GM08714 (cell line): ENCODE data around the gene SOHLH1.

Experiments
- H3K4me3 ChIP-seq: fragments of 200-500 bp; sonication (Bioruptor generic); 2 replicates; pipeline ENCODE4 v1.5.1; 2014; ENCODE audit warnings: mild to moderate bottlenecking, low read length, inconsistent platforms
- ZNF274 ChIP-seq: IDR thresholded peaks from 2 replicates; pipeline ENCODE4 v1.6.1; 2012; ENCODE audit warnings: mild to moderate bottlenecking, low read depth, low read length

The SOHLH1 gene

DNA sequence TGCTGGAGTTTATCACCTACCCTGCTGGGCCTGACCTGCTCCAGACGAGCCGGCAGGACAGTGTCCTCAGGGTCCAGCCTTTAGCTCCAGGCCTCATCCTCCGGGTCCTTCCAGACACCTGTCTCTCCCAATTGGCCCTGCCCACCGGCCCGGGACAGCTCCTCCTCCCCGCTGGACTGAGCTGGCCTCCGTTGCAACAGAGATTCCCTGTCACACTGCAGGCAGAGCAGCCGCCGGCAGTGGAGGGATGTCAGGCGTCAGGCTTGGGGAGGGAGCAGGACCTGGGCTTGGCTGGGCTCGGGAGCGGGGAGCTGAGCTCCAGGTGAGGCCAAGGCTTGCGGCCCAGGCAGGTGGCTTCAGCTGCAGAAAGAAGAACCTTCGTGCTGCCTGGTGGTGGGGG is 4.4 kb upstream of the SOHLH1 start:
- H3K4me3 ChIP-seq = no peak overlapping the region
- no peak for TF ChIP-seq ZNF274

- H3K4me3 ChIP-seq = no peak within 1 kb of the TSS
- TF ChIP-seq ZNF274 = no peak
These were observed 2.9 kb upstream of the SOHLH1 start, which contains the start of gene KCNT1 for GRCh38 chr9:135701959-135702721. Gene KCNT1 (plus strand): TSS chr9:135702185. CDS start chr9:135702259, 74 bp downstream.

DNA sequence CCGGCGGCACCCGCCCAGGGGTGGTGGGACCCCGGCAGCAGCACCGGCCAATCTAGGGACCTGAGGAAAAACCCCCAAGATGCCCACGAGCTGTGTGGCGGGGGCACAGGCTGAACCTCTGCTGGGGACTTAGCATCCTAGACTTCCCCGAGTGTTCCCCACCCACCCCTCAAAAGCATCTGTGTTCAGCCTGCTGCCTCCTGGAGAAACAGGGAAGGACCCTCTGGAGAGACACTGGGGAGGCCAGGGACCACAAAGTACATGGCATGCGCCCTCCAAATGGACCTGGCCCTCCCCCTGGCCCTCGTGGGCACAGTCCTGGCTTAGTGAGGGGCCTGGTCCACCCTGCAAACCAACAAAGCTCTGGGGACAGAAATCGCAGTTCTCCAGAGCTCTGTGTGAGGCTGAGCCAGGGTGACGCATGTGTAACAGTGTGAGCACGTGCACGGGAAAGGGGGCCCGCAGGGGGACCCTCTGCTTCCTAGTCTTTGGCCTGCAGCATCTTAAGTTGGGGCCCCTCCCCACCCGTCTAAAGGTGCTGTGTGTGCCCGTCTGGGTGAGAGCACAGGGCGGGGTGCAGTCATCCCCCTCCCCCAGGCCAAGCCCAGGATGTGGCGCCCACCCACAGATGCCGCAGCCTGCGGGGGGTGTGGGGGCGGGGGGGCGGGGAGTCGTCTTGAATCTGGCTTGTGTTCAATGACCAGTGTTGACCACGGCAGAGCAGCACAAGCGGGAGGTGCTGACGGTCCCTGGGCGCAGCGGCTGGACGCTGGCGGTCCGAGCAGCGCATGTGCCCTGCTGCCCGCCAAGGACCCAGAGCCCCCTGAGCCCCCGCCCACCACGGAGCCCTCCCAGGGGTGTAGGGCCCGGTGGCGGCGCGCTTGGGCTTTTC is 2.0 kb upstream of the SOHLH1 start:
- H3K4me3 ChIP-seq = no peak overlapping the region

DNA sequence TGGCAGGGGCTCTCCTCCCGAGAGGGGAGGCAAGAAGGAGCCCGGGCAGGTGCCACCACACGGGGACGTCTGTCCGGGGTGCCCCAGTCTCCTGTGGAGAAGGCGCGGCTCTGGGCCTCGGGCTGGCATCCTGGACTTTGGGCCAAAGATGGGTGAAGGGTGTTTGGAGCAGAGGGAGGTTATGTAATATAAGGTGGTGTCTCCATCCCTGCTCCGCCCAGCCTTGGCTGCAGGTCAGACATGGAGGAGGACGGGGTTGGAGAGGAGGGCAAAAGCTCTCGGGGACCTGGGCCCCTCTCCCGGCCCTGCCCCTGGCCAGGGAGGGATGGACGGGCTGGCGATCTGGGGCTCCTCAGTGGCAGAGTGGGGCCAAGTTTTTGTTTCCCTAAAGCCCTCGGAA is 1.2 kb upstream of the SOHLH1 start:
- TF ChIP-seq ZNF274 = no peak
- H3K4me3 ChIP-seq = no peak overlapping the region

More for the DNA sequence above, 2.0 kb upstream of the SOHLH1 start:
- TF ChIP-seq ZNF274 = no peak

- no peak for TF ChIP-seq ZNF274
- no peak overlapping the region for H3K4me3 ChIP-seq
These were observed 514 bp downstream of the SOHLH1 start for GRCh38 chr9:135698767-135699166.

DNA sequence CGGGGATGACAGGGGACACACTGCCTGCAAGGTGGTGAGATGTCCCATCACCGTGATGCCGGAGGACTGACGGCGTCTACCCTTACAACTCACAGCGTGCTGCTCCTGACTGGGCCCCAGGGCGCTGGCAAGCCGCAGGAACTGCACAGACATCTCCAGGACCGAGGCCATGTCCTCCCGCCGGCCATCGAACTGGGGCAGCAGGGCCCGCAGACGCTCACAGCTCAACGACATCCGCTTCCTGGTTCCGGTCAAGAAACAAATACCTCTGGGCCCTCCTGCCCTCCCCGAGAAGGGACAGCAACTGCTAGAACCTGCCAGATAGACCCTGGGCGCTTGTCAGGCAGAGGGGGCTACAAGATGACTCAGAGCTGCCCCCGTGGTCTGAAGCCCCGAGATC is 1.0 kb downstream of the SOHLH1 start:
- H3K4me3 ChIP-seq = no peak overlapping the region
- TF ChIP-seq ZNF274 = no peak

- H3K4me3 ChIP-seq = no peak overlapping the region
- no peak for TF ChIP-seq ZNF274
These were observed 2.1 kb downstream of the SOHLH1 start for GRCh38 chr9:135697226-135697625.

DNA sequence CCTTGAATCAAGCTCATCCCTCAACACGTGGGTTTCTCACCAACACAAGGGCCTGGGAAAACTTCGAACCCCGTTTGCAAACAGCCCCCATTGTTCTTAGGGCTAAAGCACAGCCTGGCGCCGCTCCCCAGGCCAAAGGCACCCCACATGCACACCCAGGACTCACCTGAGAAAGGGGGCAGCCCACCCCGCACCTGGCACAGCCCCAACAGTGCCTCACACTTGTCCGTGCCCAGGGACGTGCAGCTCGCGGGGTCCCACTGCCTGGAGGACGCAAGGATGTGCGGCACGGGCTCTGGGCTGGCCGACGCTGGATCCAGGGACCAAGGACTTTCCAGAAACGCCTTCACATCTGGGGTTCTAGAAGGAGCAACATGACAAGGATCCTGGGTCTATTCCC is 2.8 kb downstream of the SOHLH1 start:
- no peak for TF ChIP-seq ZNF274
- no peak overlapping the region for H3K4me3 ChIP-seq

GRCh38 chr9:135695642-135696041 is 3.6 kb downstream of the SOHLH1 start:
- TF ChIP-seq ZNF274 = no peak
- H3K4me3 ChIP-seq = no peak overlapping the region

- no peak for TF ChIP-seq ZNF274
- no peak overlapping the region for H3K4me3 ChIP-seq
These were observed 4.2 kb downstream of the SOHLH1 start for GRCh38 chr9:135695036-135695435.

DNA sequence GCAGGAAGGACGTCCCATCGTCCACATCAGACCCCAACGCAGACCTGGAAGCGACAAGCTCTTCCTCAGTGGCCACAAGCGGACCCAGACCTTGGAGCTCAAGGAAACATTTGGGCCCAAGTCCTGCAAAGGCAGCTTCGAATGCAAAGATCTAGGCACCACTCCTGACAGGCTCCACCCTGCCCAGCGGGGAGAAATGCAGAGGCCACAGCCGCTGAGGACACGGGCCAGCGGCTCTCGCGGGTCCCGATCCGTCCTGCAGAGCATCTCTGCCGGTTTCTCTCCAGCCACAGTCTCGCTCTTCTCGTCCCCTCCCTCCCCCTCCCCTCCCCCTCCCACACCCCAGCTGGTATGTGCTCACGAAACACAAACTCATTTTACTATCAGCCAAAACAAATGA is 4.9 kb downstream of the SOHLH1 start:
- TF ChIP-seq ZNF274 = no peak
- H3K4me3 ChIP-seq = no peak overlapping the region

DNA sequence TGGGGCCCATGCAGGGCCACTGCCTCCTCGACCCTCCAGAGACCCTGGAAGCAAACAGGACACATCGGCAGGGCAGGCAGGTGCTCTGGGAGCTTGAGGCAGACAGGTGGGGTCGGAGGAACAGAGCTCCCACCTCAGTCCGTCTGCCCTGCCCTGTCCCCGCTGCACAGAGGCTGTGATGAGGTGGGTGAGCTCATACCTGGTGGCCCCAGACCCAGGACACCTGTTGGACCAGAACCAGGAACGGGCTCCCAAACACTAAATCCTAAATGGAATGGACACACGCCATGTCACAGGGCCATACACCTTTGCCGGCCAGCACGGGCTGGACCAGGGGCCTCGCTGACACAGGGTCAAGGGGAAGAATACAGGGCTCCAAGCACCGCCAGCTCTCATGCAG is 5.5 kb downstream of the SOHLH1 start:
- TF ChIP-seq ZNF274 = no peak
- no peak overlapping the region for H3K4me3 ChIP-seq

GRCh38 chr9:135693265-135693664 is 6.0 kb downstream of the SOHLH1 start:
- H3K4me3 ChIP-seq = no peak overlapping the region
- no peak for TF ChIP-seq ZNF274

DNA sequence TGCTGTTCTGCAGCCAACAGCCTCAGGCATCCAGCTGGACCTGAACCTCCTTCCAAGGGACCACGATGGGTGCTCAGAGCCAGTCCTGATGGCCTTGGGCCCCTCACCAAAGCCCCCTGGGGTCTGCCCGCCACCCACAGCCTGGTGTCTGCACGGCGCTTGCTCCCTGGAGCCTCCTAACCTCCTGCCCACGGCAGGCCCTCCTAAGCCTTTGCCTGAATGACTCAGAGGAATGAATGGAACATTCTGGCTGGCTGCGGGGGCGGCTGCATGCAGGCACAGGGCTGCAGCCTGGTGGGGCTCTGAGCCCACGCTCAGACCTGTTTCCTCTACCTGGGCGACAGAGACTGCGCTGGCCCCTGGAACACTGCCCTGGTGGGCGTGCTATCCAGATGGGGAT is 6.9 kb downstream of the SOHLH1 start:
- TF ChIP-seq ZNF274 = no peak
- H3K4me3 ChIP-seq = no peak overlapping the region
